Mesodermal cell (in vitro differentiated cells): Measurements from ENCODE around the gene MOCS2.

Source experiments
- H3K27ac ChIP-seq: 2 replicates; pipeline ENCODE4 v1.7.0; 2013; ENCODE audit warnings: mild to moderate bottlenecking, low read depth, low read length, moderate library complexity; ENCODE audit not compliant: severe bottlenecking
- H3K36me3 ChIP-seq: 2 replicates; pipeline ENCODE4 v1.7.1; 2013; ENCODE audit warnings: mild to moderate bottlenecking, low read length, moderate library complexity; ENCODE audit not compliant: control insufficient read depth, insufficient read depth
- H3K4me1 ChIP-seq: one replicate; pipeline ENCODE4 v1.7.1; 2013; ENCODE audit warnings: mild to moderate bottlenecking, low read length; ENCODE audit not compliant: insufficient read depth, control insufficient read depth, poor library complexity, severe bottlenecking
- H3K4me3 ChIP-seq: 2 replicates; pipeline ENCODE4 v1.7.0; 2013; ENCODE audit warnings: low read length, control low read depth, mild to moderate bottlenecking; ENCODE audit not compliant: insufficient read depth, poor library complexity, severe bottlenecking; ENCODE audit errors: extremely low read depth
- H3K9me3 ChIP-seq: 2 replicates; pipeline ENCODE4 v1.7.1; 2013; ENCODE audit warnings: mild to moderate bottlenecking, low read length, moderate library complexity; ENCODE audit not compliant: control insufficient read depth
- WGBS, 2 experiments: methylation state at CpG; one replicate each; pipeline ENCODE4 v1.1.5; 2013; ENCODE audit warnings: missing lambda C conversion rate in 2 of 2; ENCODE audit not compliant: insufficient coverage in 2 of 2; 5-methylcytosine and 5-hydroxymethylcytosine counted together

MOCS2 gene

GRCh38 chr5:53095931-53096525, 13.5 kb downstream of the MOCS2 start:
- Histone ChIP-seq H3K36me3 (peaks cover 51% of the 10 kb centered on the region), H3K27ac (no peak overlapping the region)
- WGBS, 2 experiments: 0% methylated on average over 1 of the region's 3 CpGs; no CpG with 5 or more reads in 1 of the 2 experiments

GRCh38 chr5:53095217-53095616, 14.3 kb downstream of the MOCS2 start:
- H3K9me3 ChIP-seq: no peaks in the 10 kb centered on the region
- WGBS, 2 experiments: 93 to 98% methylated on average over 2 to 5 of the region's 7 CpGs
- H3K36me3 ChIP-seq: peaks cover 49% of the 10 kb centered on the region

More at GRCh38 chr5:53095931-53096525, 13.5 kb downstream of the MOCS2 start:
- H3K4me1 ChIP-seq: peaks cover 2% of the 10 kb centered on the region
- H3K9me3 ChIP-seq: no peaks in the 10 kb centered on the region
- no peak overlapping the region for H3K4me3 ChIP-seq

GRCh38 chr5:53092242-53092641, 17.3 kb downstream of the MOCS2 start:
- Histone ChIP-seq H3K9me3 (no peaks in the 10 kb centered on the region), H3K4me3 (no peak overlapping the region)
- 69% methylated on average over 2 of the region's 2 CpGs; no CpG with 5 or more reads in 1 of the 2 experiments for WGBS, 2 experiments

More at GRCh38 chr5:53095217-53095616, 14.3 kb downstream of the MOCS2 start:
- H3K4me1 ChIP-seq: peaks cover 3% of the 10 kb centered on the region
- no peak overlapping the region for H3K4me3 ChIP-seq
- H3K27ac ChIP-seq: no peak overlapping the region

GRCh38 chr5:53091289-53091688, 18.3 kb downstream of the MOCS2 start:
- Histone ChIP-seq H3K9me3 (no peaks in the 10 kb centered on the region), H3K27ac (no peak overlapping the region), H3K36me3 (peaks cover 63% of the 10 kb centered on the region), H3K4me1 (peaks cover 3% of the 10 kb centered on the region), H3K4me3 (no peak overlapping the region)
- WGBS, 2 experiments: no CpG with 5 or more reads among the region's 2 CpGs

More at GRCh38 chr5:53092242-53092641, 17.3 kb downstream of the MOCS2 start:
- Histone ChIP-seq H3K36me3 (peaks cover 62% of the 10 kb centered on the region), H3K4me1 (peaks cover 3% of the 10 kb centered on the region), H3K27ac (no peak overlapping the region)

GRCh38 chr5:53090229-53090628, 19.3 kb downstream of the MOCS2 start:
- WGBS, 2 experiments: 82 to 92% methylated on average over 2 to 4 of the region's 5 CpGs

GRCh38 chr5:53089481-53089991, 20.0 kb downstream of the MOCS2 start:
- Histone ChIP-seq H3K27ac (no peak overlapping the region), H3K9me3 (no peaks in the 10 kb centered on the region), H3K4me1 (peaks cover 3% of the 10 kb centered on the region), H3K4me3 (no peak overlapping the region), H3K36me3 (peaks cover 69% of the 10 kb centered on the region)
- 100% methylated on average over 1 to 3 of the region's 4 CpGs for WGBS, 2 experiments

More at GRCh38 chr5:53090229-53090628, 19.3 kb downstream of the MOCS2 start:
- H3K9me3 ChIP-seq: no peaks in the 10 kb centered on the region
- no peak overlapping the region for H3K27ac ChIP-seq
- peaks cover 3% of the 10 kb centered on the region for H3K4me1 ChIP-seq
- peaks cover 67% of the 10 kb centered on the region for H3K36me3 ChIP-seq
- no peak overlapping the region for H3K4me3 ChIP-seq

GRCh38 chr5:53087621-53088121, 21.9 kb downstream of the MOCS2 start:
- no peak overlapping the region for H3K27ac ChIP-seq
- H3K4me3 ChIP-seq: no peak overlapping the region
- H3K36me3 ChIP-seq: peaks cover 87% of the 10 kb centered on the region
- H3K4me1 ChIP-seq: peaks cover 3% of the 10 kb centered on the region
- H3K9me3 ChIP-seq: no peaks in the 10 kb centered on the region
- WGBS, 2 experiments: 67 to 83% methylated on average over 1 of the region's 1 CpG

GRCh38 chr5:53087171-53087570, 22.4 kb downstream of the MOCS2 start:
- Histone ChIP-seq H3K4me3 (no peak overlapping the region), H3K4me1 (peaks cover 3% of the 10 kb centered on the region), H3K27ac (no peak overlapping the region), H3K36me3 (peaks cover 87% of the 10 kb centered on the region), H3K9me3 (no peaks in the 10 kb centered on the region)
- WGBS, 2 experiments: no CpG with 5 or more reads among the region's 1 CpG

GRCh38 chr5:53084546-53085255, 24.9 kb downstream of the MOCS2 start:
- Histone ChIP-seq H3K4me3 (no peak overlapping the region), H3K9me3 (no peaks in the 10 kb centered on the region)
- 96% methylated on average over 3 of the region's 4 CpGs for WGBS, 2 experiments

GRCh38 chr5:53083927-53084326, 25.6 kb downstream of the MOCS2 start:
- Histone ChIP-seq H3K27ac (no peak overlapping the region), H3K9me3 (no peaks in the 10 kb centered on the region)

More at GRCh38 chr5:53084546-53085255, 24.9 kb downstream of the MOCS2 start:
- no peaks in the 10 kb centered on the region for H3K4me1 ChIP-seq
- H3K27ac ChIP-seq: no peak overlapping the region
- peaks cover 90% of the 10 kb centered on the region for H3K36me3 ChIP-seq

More at GRCh38 chr5:53083927-53084326, 25.6 kb downstream of the MOCS2 start:
- Histone ChIP-seq H3K4me3 (no peak overlapping the region), H3K36me3 (peaks cover 88% of the 10 kb centered on the region), H3K4me1 (no peaks in the 10 kb centered on the region)
